Amygdala (tissue), 56 donors: ENCODE data around the gene IPPK.
"Not testable (repeated sequence)": the region's sequence is repeated elsewhere in the genome, so short reads cannot be mapped to it uniquely, and the experiment has no call there.

Experiments used
- DNase-seq, 56 donors: peaks; one replicate each; lab custom pipeline; 2025; lab: John Stamatoyannopoulos, UW

The IPPK gene

DNA sequence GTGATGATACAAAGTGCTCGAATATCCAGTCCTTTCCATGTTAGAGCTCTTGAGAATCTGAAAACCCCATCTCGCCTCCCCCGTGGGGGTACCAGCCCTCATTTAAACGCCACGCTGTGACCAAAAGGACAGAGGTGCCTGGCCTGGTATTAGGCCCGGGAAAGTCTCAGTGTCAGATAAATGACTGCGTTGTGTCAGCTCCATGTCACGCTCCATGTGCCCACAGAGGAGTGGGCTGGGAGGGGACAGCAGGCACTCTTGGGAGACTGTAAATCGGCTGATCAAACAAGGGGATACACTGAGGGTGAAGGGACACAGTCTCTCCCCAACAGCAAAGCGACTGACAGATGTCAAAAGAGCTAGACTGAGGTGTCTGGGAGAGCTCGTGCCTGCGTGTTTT lies 68.5 kb downstream of the IPPK start:
- no peak for DNase-seq

DNA sequence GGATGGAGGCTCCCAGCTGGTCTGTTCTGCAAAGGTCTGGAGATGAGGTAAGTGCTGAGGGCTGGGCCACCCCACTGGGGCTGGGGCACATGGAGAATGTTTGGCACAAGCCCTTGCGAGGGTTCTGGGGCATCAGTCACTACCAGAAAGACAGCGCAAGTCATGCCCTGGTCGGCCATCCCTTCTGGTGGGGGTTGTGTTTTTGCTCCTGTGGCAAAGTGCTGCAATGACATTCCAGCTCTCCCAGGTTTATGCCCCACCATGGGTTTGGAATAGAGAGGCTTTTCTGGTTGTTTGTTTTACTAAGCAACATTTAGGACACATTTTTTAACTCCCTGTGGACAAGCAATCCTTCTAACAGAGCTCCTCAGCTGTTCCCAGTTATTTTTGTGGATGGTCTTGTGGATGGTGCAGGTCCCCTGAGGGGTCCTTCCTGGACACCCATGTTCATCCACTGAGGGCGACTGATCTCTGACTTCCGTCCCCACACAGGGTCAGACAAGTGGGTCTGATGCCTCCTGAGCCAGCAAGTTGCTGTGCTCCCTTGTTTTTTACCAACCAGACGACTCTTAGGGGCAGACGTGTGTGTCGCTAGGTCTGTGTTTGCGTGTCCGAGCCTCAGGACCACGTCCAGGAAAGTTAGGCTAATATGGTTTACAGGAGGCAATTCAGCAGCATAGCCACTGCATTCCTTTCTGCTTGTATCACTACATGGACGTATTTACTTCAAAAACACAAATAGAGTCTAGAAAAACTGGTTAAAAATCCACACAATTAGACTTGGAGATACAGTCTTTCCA lies 69.3 kb downstream of the IPPK start:
- no peak for DNase-seq

DNA sequence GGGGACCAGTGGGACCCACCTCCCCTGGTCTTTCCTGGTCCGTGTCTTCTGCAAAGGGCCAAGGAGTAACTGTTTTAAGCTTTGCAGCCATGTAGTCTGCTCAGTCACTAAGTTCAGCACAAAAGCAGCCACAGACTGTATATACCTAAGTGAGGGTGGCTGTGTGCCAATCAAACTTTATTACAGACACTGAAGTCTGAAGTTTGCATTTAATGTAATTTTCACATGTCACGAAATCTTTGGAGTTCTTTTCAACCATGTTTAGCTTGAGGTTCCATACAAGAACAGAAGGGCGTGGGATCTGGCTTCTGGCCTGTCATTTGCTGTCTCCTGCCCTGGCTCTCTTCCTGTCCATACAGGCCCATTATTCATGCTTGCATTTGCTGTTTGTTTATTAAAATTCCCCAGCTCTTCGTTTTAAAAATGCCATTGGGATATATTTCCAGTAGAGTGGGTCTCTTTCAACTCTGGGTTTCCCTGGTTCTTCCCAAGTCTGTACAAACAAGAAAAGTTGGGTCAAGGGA lies 69.9 kb downstream of the IPPK start:
- no peak for DNase-seq

DNA sequence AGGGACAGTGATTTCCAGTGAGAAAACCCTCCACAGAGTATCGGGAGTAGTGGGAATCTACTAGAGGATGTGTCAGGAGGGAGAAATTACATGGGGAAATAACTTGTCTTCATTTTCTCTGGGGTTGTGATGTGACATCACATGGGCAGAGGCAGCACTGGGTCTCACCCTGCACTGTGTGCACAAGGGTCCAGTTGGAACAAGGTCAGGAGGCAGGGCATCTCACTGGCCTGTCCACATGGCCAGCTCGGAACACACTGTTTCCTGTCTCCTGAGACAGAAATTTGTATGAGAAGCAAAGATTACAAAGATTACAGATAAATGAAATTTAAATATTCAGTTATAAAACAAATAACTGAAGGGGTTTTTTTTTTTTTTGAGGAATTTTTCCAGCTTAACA lies 71.5 kb downstream of the IPPK start:
- DNase-seq, result no peak

DNA sequence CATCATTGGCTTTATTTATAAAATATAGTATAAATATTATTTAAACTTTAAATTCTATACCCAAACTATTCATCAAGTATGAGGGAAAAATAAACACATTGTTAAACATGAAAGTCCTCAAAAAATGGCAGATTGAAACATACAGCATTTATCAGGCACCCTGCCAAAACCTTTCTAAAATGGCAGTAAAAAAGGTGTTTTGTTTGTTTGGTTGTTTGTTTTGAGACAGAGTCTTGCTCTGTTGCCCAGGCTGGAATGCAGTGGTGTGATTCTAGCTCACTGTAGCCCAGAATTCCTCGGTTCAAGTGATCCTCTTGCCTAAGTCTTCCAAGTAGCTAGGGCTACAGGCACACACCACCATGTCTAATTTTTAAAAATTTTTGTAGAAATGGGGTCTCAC lies 74.0 kb downstream of the IPPK start:
- no peak for DNase-seq

- DNase-seq, result not testable (repeated sequence)
Measured at GRCh38 chr9:92595075-92595474, 74.9 kb downstream of the IPPK start.

DNA sequence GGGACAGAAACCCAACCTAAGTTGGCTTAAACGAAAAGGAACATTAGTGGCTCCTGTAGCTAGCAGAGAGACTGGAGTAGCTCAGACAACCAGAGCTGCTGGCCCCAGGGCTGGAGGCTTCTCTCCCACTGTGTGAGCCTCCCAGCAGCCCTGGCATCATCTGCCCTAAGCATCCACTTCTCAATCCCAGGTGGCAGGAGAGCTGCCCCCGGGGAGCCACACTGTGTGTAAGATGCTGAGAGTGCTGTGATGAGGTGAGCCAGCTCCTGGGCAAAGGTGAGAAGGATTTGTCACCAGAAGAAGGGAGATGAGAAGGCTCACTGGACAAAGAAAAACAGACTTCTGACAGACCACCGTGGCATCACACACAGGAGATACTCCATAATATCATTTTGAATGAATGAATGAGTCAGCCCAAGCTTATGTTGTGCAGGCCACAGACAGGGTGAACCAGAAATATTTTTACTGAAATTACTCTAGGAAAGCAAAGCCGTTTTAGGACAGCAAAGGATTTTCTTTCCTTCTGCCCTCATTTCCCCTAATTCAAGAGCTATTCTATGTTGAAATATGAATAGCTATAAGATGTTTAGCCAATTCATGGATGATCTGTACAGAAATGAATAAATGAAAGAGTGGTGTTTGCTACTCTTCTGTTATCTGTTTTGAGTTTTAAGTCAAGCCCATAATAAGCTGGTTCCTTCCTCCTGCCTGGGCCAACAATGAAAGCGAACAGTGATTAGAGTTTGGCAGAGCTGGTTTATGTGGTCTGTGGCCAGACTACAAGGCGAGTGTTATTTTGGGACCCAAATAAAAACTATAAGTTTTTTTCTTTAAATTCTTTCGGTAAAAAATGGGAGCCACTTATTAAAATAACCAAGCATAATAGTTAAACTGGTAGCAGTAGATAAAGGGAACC lies 76.7 kb downstream of the IPPK start:
- no peak for DNase-seq

DNA sequence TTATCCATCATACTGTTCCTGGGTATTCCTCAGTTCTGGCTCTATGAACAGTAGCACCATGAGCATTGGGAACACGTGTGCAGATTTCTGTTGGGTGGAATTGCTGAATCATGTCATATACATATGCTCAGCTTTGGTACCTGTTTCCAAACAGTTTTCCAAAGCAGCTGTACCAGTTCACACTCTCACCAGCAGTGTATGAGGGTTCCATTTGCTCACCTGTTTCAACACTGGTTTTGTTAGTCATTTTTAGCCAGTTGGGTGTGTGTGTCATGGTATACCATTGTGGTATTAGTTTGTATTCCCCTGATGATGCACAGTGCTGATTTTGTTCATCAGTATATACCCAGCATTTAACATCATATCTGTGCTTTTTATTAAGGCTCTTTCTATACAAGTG lies 77.4 kb downstream of the IPPK start:
- no peak for DNase-seq

GRCh38 chr9:92590377-92590776 lies 79.6 kb downstream of the IPPK start:
- peak in 9 of 56 donors; percentile 4 to 59 (median 10) for DNase-seq

- DNase-seq, result no peak
Measured at GRCh38 chr9:92589923-92590322, 80.0 kb downstream of the IPPK start.

DNA sequence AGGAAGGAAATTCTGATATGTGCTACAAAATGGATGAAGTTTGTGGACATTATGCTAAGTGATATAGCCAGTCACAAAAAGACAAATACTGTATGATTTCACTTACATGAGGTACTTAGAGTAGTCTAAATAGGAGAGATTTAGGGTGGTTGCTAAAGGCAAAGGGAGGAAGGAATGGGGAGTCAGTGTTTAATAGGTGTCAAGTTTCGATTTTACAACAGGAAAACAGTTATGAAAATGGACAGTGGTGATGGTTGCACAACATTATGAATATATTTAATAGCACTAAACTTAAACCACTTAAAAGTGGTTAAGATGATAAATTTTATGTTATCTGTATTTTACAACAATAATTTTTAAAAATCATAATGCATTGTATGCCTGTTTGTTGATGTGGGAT lies 93.8 kb downstream of the IPPK start:
- no peak for DNase-seq

DNA sequence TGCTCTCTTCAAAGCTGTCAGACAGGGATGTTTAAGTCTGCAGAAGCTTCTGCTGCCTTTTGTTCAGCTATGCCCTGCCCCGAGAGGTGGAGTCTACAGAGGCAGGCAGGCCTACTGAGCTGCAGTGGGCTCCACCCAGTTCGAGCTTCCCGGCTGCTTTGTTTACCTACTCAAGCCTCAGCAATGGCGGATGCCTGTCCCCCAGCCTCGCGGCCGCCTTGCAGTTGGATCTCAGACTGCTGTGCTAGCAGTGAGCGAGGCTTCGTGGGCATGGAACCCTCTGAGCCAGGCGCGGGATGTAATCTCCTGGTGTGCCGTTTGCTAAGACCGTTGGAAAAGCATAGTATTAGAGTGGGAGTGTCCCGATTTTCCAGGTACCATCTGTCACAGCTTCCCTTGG lies 96.3 kb downstream of the IPPK start:
- DNase-seq, result not testable (repeated sequence)

DNA sequence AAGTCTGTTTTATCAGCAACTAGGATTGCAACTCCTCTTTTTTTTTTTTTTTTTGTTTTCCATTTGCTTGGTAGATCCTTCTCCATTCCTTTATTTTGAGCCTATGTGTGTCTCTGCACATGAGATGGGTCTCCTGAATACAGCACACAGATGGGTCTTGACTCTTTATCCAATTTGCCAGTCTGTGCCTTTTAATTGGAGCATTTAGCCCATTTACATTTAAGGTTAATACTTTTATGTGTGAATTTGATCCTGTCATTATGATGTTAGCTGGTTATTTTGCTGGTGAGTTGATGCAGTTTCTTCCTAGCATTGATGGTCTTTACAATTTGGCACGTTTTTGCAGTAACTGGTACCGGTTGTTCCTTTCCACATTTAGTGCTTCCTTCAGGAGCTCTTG lies 98.1 kb downstream of the IPPK start:
- not testable (repeated sequence) for DNase-seq

- no peak for DNase-seq
Measured at GRCh38 chr9:92564982-92565381, 104.9 kb downstream of the IPPK start.

- DNase-seq, result no peak
Measured at GRCh38 chr9:92564504-92564903, 105.4 kb downstream of the IPPK start.
